ENCODE measurements around the gene GPR26.

Gene GPR26

GRCh38 chr10:123666318-123667236, at the start of gene GPR26:
Gene GPR26, plus strand, starts transcription at chr10:123666355. Its CDS starts 53 bp downstream, at chr10:123666408.
- no peak within 1 kb of the TSS for H3K4me2 ChIP-seq
- peaks cover 11% of the 10 kb centered on the region for H3K4me1 ChIP-seq
- no peaks in the 10 kb centered on the region for H4K20me1 ChIP-seq
- no peaks in the 10 kb centered on the region for H3K36me3 ChIP-seq
- no peaks in the 10 kb centered on the region for H3K27me3 ChIP-seq
- no peak within 1 kb of the TSS for H3K27ac ChIP-seq
- TF ChIP-seq Cebpa-rat (IDR thresholded peaks at IDR 0.05), result no peak
- peaks cover 11% of the 10 kb centered on the region; the same call in 1 of the 2 replicates for H3K9me3 ChIP-seq
- H3K9ac ChIP-seq, result no peak within 1 kb of the TSS
- H3K4me3 ChIP-seq, result no peak within 1 kb of the TSS

- Histone ChIP-seq H3K9me3 (no peaks in the 10 kb centered on the region), H3K4me2 (no peak overlapping the region), H3K9ac (no peak overlapping the region), H3K27ac (no peak overlapping the region), H3K4me3 (no peak overlapping the region), H3K36me3 (no peaks in the 10 kb centered on the region), H4K20me1 (peaks cover 3% of the 10 kb centered on the region; the same call in 1 of the 2 replicates), H3K27me3 (no peaks in the 10 kb centered on the region), H3K4me1 (no peaks in the 10 kb centered on the region)
- no peak for TF ChIP-seq Cebpa-rat (IDR thresholded peaks at IDR 0.05)
Observed at GRCh38 chr10:123618224-123618623, 47.9 kb upstream of the GPR26 start.

GRCh38 chr10:123619067-123619855, 46.9 kb upstream of the GPR26 start:
- H3K9ac ChIP-seq, result no peak overlapping the region
- H3K4me1 ChIP-seq, result no peaks in the 10 kb centered on the region
- H3K27ac ChIP-seq, result no peak overlapping the region
- no peak for TF ChIP-seq Cebpa-rat (IDR thresholded peaks at IDR 0.05)
- H3K9me3 ChIP-seq, result no peaks in the 10 kb centered on the region
- no peaks in the 10 kb centered on the region; the same call in 1 of the 2 replicates for H4K20me1 ChIP-seq
- no peaks in the 10 kb centered on the region for H3K27me3 ChIP-seq
- H3K4me3 ChIP-seq, result no peak overlapping the region
- H3K36me3 ChIP-seq, result no peaks in the 10 kb centered on the region
- no peak overlapping the region for H3K4me2 ChIP-seq

GRCh38 chr10:123620621-123621020, 45.5 kb upstream of the GPR26 start:
- H3K9ac ChIP-seq, result no peak overlapping the region
- no peaks in the 10 kb centered on the region for H3K36me3 ChIP-seq

GRCh38 chr10:123621492-123621891, 44.7 kb upstream of the GPR26 start:
- no peaks in the 10 kb centered on the region for H3K27me3 ChIP-seq
- H4K20me1 ChIP-seq, result no peaks in the 10 kb centered on the region; the same call in 1 of the 2 replicates
- TF ChIP-seq Cebpa-rat (IDR thresholded peaks at IDR 0.05), result no peak
- H3K4me1 ChIP-seq, result no peaks in the 10 kb centered on the region
- no peak overlapping the region for H3K9ac ChIP-seq
- no peak overlapping the region for H3K27ac ChIP-seq
- H3K36me3 ChIP-seq, result no peaks in the 10 kb centered on the region
- no peaks in the 10 kb centered on the region for H3K9me3 ChIP-seq
- no peak overlapping the region for H3K4me2 ChIP-seq
- H3K4me3 ChIP-seq, result no peak overlapping the region

More at GRCh38 chr10:123620621-123621020, 45.5 kb upstream of the GPR26 start:
- no peaks in the 10 kb centered on the region for H3K9me3 ChIP-seq
- no peaks in the 10 kb centered on the region for H3K27me3 ChIP-seq
- no peak overlapping the region for H3K4me2 ChIP-seq
- no peaks in the 10 kb centered on the region for H3K4me1 ChIP-seq
- no peak for TF ChIP-seq Cebpa-rat (IDR thresholded peaks at IDR 0.05)
- H3K4me3 ChIP-seq, result no peak overlapping the region
- H3K27ac ChIP-seq, result no peak overlapping the region
- H4K20me1 ChIP-seq, result no peaks in the 10 kb centered on the region; the same call in 1 of the 2 replicates

- Histone ChIP-seq H3K4me1 (no peaks in the 10 kb centered on the region), H3K27me3 (no peaks in the 10 kb centered on the region), H3K27ac (no peak overlapping the region), H4K20me1 (no peaks in the 10 kb centered on the region; the same call in 1 of the 2 replicates), H3K4me2 (no peak overlapping the region), H3K9me3 (no peaks in the 10 kb centered on the region), H3K9ac (no peak overlapping the region), H3K36me3 (no peaks in the 10 kb centered on the region), H3K4me3 (no peak overlapping the region)
- no peak for TF ChIP-seq Cebpa-rat (IDR thresholded peaks at IDR 0.05)
Observed at GRCh38 chr10:123621916-123622315, 44.2 kb upstream of the GPR26 start.

GRCh38 chr10:123622381-123622780, 43.8 kb upstream of the GPR26 start:
- Histone ChIP-seq H3K36me3 (no peaks in the 10 kb centered on the region), H4K20me1 (no peaks in the 10 kb centered on the region; the same call in 1 of the 2 replicates), H3K9ac (no peak overlapping the region), H3K4me1 (no peaks in the 10 kb centered on the region), H3K27me3 (no peaks in the 10 kb centered on the region), H3K4me2 (no peak overlapping the region), H3K4me3 (no peak overlapping the region), H3K27ac (no peak overlapping the region), H3K9me3 (no peaks in the 10 kb centered on the region)
- no peak for TF ChIP-seq Cebpa-rat (IDR thresholded peaks at IDR 0.05)

GRCh38 chr10:123624086-123624485, 42.1 kb upstream of the GPR26 start:
- H3K36me3 ChIP-seq, result no peaks in the 10 kb centered on the region
- H4K20me1 ChIP-seq, result no peaks in the 10 kb centered on the region
- H3K27ac ChIP-seq, result no peak overlapping the region
- TF ChIP-seq Cebpa-rat (IDR thresholded peaks at IDR 0.05), result no peak
- H3K9me3 ChIP-seq, result no peaks in the 10 kb centered on the region
- no peak overlapping the region for H3K4me3 ChIP-seq
- no peaks in the 10 kb centered on the region for H3K27me3 ChIP-seq
- no peak overlapping the region for H3K9ac ChIP-seq
- H3K4me2 ChIP-seq, result no peak overlapping the region
- H3K4me1 ChIP-seq, result no peaks in the 10 kb centered on the region

- Histone ChIP-seq H3K36me3 (no peaks in the 10 kb centered on the region), H3K4me3 (no peak overlapping the region), H3K27me3 (no peaks in the 10 kb centered on the region), H3K9ac (no peak overlapping the region), H3K4me1 (no peaks in the 10 kb centered on the region), H3K9me3 (no peaks in the 10 kb centered on the region), H3K27ac (no peak overlapping the region), H3K4me2 (no peak overlapping the region), H4K20me1 (no peaks in the 10 kb centered on the region)
- no peak for TF ChIP-seq Cebpa-rat (IDR thresholded peaks at IDR 0.05)
Observed at GRCh38 chr10:123633106-123633505, 33.0 kb upstream of the GPR26 start.

- H3K9me3 ChIP-seq, result no peaks in the 10 kb centered on the region
- H3K27ac ChIP-seq, result no peak overlapping the region
- TF ChIP-seq Cebpa-rat (IDR thresholded peaks at IDR 0.05), result no peak
- H3K9ac ChIP-seq, result no peak overlapping the region
- H3K4me1 ChIP-seq, result no peaks in the 10 kb centered on the region
- H4K20me1 ChIP-seq, result no peaks in the 10 kb centered on the region
- H3K4me2 ChIP-seq, result no peak overlapping the region
- H3K4me3 ChIP-seq, result no peak overlapping the region
- no peaks in the 10 kb centered on the region for H3K27me3 ChIP-seq
- no peaks in the 10 kb centered on the region for H3K36me3 ChIP-seq
Observed at GRCh38 chr10:123633636-123634035, 32.5 kb upstream of the GPR26 start.
